IMR-90 (cell line): ENCODE results near the gene SOWAHC. TPM values are rescaled to one million over a fixed set of nuclear protein-coding genes. Genes with fewer than 3 reads are reported as not detected.

ENCODE experiments used
- ELK1 ChIP-seq: fragments of 150-350 bp; IDR thresholded peaks from 2 replicates; pipeline ENCODE4 v1.6.1; 2016; ENCODE audit warnings: low read depth, mild to moderate bottlenecking, low read length, moderate library complexity, borderline replicate concordance
- MAFK ChIP-seq: IDR thresholded peaks from 2 replicates; pipeline ENCODE4 v1.6.1; 2012; ENCODE audit warnings: low read depth, low read length, improper control_type of control experiment
- MXI1 ChIP-seq: IDR thresholded peaks from 2 replicates; pipeline ENCODE4 v1.6.1; 2012; ENCODE audit warnings: low read depth, mild to moderate bottlenecking, low read length, moderate library complexity, borderline replicate concordance
- polyA plus RNA-seq, 3 experiments: library from polyadenylated mRNA; depleted of rRNA; stranded (reverse); fragments of >200 nt; gene quantifications; 2 replicates each; pipeline ENCODE4 v1.2.3, GENCODE V29; 2012; ENCODE audit warnings: low replicate concordance in 1 of 3
- total RNA-seq: library from RNA; depleted of rRNA; stranded (reverse); fragments of >200 nt; gene quantifications from 2 replicates; pipeline ENCODE4 v1.2.3, GENCODE V29; 2012

Gene SOWAHC
- total and polyA plus RNA-seq, 2 of the 4 experiments (the other 2 are of a cell fraction) = 3.2 to 4.8 TPM

- TF ChIP-seq ELK1 (no peak), MXI1 (no peak), MAFK (no peak)
Observed at GRCh38 chr2:109614715-109615636, 812 bp downstream of the SOWAHC start (continued).
